ENCODE measurements around the gene CHST6. TPM values are rescaled to one million over a fixed set of nuclear protein-coding genes. Genes with fewer than 3 reads are reported as not detected.
"Not testable (repeated sequence)": the region's sequence is repeated elsewhere in the genome, so short reads cannot be mapped to it uniquely, and the experiment has no call there.

Gene CHST6
- polyA plus RNA-seq, 1 donor (not counting 4 experiments of a cell fraction or from before 2014, with no cell fraction given): 0.14 TPM

GRCh38 chr16:75498605-75499322, 3.5 kb upstream of the CHST6 start:
- Histone ChIP-seq H3K4me1 (ENCODE audit: control insufficient read depth, extremely low read depth, insufficient read depth, low read length) (peaks cover 18% of the 10 kb centered on the region), H3K27me3 (ENCODE audit: control insufficient read depth, extremely low read depth, insufficient read depth, low read length) (peaks cover 14% of the 10 kb centered on the region)
- H3K36me3 ChIP-seq (ENCODE audit: control insufficient read depth in 2 of 2, extremely low read depth in 1 of 2, insufficient read depth in 2 of 2, low read length in 2 of 2); dilution Hi-C loops (cut with MboI; ENCODE audit: extremely low pct_ligation_motif_present, low sequenced_read_pairs); H3K4me2 ChIP-seq (ENCODE audit: control insufficient read depth, extremely low read depth, insufficient read depth, low read depth, low read length); H3K4me3 ChIP-seq (ENCODE audit: control insufficient read depth in 2 of 3, extremely low read depth in 1 of 3, insufficient read depth in 2 of 3, low read depth in 1 of 3, low read length in 3 of 3); H2AFZ ChIP-seq (ENCODE audit: control insufficient read depth, low read length); H3K9ac ChIP-seq (ENCODE audit: control insufficient read depth, extremely low read depth, insufficient read depth, low read length); DNase-seq (ENCODE audit: low read depth, low spot score); H3K9me3 ChIP-seq (ENCODE audit: control insufficient read depth, low read depth, low read length); H4K20me1 ChIP-seq (ENCODE audit: control insufficient read depth, extremely low read depth, insufficient read depth, low read length); H3K9me1 ChIP-seq (ENCODE audit: control insufficient read depth, extremely low read depth, insufficient read depth, low read length); H3K79me2 ChIP-seq (ENCODE audit: control insufficient read depth, insufficient read depth, low read length); H3K27ac ChIP-seq (ENCODE audit: control insufficient read depth, insufficient read depth, low read length); FAIRE-seq: not testable (repeated sequence)

GRCh38 chr16:75497558-75497957, 2.3 kb upstream of the CHST6 start:
- H3K79me2 ChIP-seq (ENCODE audit: control insufficient read depth, insufficient read depth, low read length): no peaks in the 10 kb centered on the region
- TF ChIP-seq EZH2 (IDR thresholded peaks at IDR 0.05; ENCODE audit: low read length): no peak
- TF ChIP-seq CTCF (optimal IDR thresholded peaks at IDR 0.05 in 1 of 3, IDR thresholded peaks at IDR 0.05 in 1 of 3, conservative IDR thresholded peaks at IDR 0.05 in 1 of 3; ENCODE audit: extremely low read depth in 1 of 3, insufficient read depth in 2 of 3, low read length in 3 of 3): no peak
- H2AFZ ChIP-seq (ENCODE audit: control insufficient read depth, low read length): no peak overlapping the region
- H3K27ac ChIP-seq (ENCODE audit: control insufficient read depth, insufficient read depth, low read length): no peak overlapping the region
- H3K27me3 ChIP-seq (ENCODE audit: control insufficient read depth, extremely low read depth, insufficient read depth, low read length): peaks cover 14% of the 10 kb centered on the region
- no peak overlapping the region for H3K4me2 ChIP-seq (ENCODE audit: control insufficient read depth, extremely low read depth, insufficient read depth, low read depth, low read length)
- DNase-seq (ENCODE audit: low read depth, low spot score) (no peak), FAIRE-seq (no peak)
- dilution Hi-C loops (cut with MboI; ENCODE audit: extremely low pct_ligation_motif_present, low sequenced_read_pairs): no loop called here
- H3K36me3 ChIP-seq (ENCODE audit: control insufficient read depth in 2 of 2, extremely low read depth in 1 of 2, insufficient read depth in 2 of 2, low read length in 2 of 2): no peaks in the 10 kb centered on the region
- no peaks in the 10 kb centered on the region for H4K20me1 ChIP-seq (ENCODE audit: control insufficient read depth, extremely low read depth, insufficient read depth, low read length)
- no peak overlapping the region for H3K9ac ChIP-seq (ENCODE audit: control insufficient read depth, extremely low read depth, insufficient read depth, low read length)
- no peaks in the 10 kb centered on the region for H3K9me1 ChIP-seq (ENCODE audit: control insufficient read depth, extremely low read depth, insufficient read depth, low read length)
- no peaks in the 10 kb centered on the region for H3K9me3 ChIP-seq (ENCODE audit: control insufficient read depth, low read depth, low read length)
- H3K4me3 ChIP-seq (ENCODE audit: control insufficient read depth in 2 of 3, extremely low read depth in 1 of 3, insufficient read depth in 2 of 3, low read depth in 1 of 3, low read length in 3 of 3): no peak overlapping the region
- H3K4me1 ChIP-seq (ENCODE audit: control insufficient read depth, extremely low read depth, insufficient read depth, low read length): peaks cover 10% of the 10 kb centered on the region

- Histone ChIP-seq H3K27me3 (ENCODE audit: control insufficient read depth, extremely low read depth, insufficient read depth, low read length) (peaks cover 14% of the 10 kb centered on the region), H2AFZ (ENCODE audit: control insufficient read depth, low read length) (peak overlapping the region; percentile 63), H3K9me3 (ENCODE audit: control insufficient read depth, low read depth, low read length) (no peaks in the 10 kb centered on the region), H3K36me3 (ENCODE audit: control insufficient read depth in 2 of 2, extremely low read depth in 1 of 2, insufficient read depth in 2 of 2, low read length in 2 of 2) (no peaks in the 10 kb centered on the region), H3K9me1 (ENCODE audit: control insufficient read depth, extremely low read depth, insufficient read depth, low read length) (no peaks in the 10 kb centered on the region), H3K9ac (ENCODE audit: control insufficient read depth, extremely low read depth, insufficient read depth, low read length) (peak overlapping the region; percentile 36), H4K20me1 (ENCODE audit: control insufficient read depth, extremely low read depth, insufficient read depth, low read length) (no peaks in the 10 kb centered on the region), H3K4me1 (ENCODE audit: control insufficient read depth, extremely low read depth, insufficient read depth, low read length) (peaks cover 4% of the 10 kb centered on the region), H3K27ac (ENCODE audit: control insufficient read depth, insufficient read depth, low read length) (no peak overlapping the region), H3K4me2 (ENCODE audit: control insufficient read depth, extremely low read depth, insufficient read depth, low read depth, low read length) (peak overlapping the region; percentile 85), H3K79me2 (ENCODE audit: control insufficient read depth, insufficient read depth, low read length) (no peaks in the 10 kb centered on the region), H3K4me3 (ENCODE audit: control insufficient read depth in 2 of 3, extremely low read depth in 1 of 3, insufficient read depth in 2 of 3, low read depth in 1 of 3, low read length in 3 of 3) (peak overlapping the region; percentile 3 to 61 (median 46))
- dilution Hi-C loops (cut with MboI; ENCODE audit: extremely low pct_ligation_motif_present, low sequenced_read_pairs): no loop called here
- TF ChIP-seq CTCF (optimal IDR thresholded peaks at IDR 0.05 in 1 of 3, IDR thresholded peaks at IDR 0.05 in 1 of 3, conservative IDR thresholded peaks at IDR 0.05 in 1 of 3; ENCODE audit: extremely low read depth in 1 of 3, insufficient read depth in 2 of 3, low read length in 3 of 3): no peak
- TF ChIP-seq EZH2 (IDR thresholded peaks at IDR 0.05; ENCODE audit: low read length): no peak
- DNase-seq (ENCODE audit: low read depth, low spot score): no peak
- FAIRE-seq: no peak
Observed at GRCh38 chr16:75494661-75495075, 573 bp downstream of the CHST6 start.

Data from keratinocyte (primary cell).